SK-N-SH (cell line): Measurements from ENCODE around the gene MAN2A1. TPM values are rescaled to one million over a fixed set of nuclear protein-coding genes. Genes with fewer than 3 reads are reported as not detected.

ENCODE experiments used
- CTCF ChIA-PET: fragments of 300-600, 350-600 bp; formaldehyde crosslinking; extraction: SDS; loops from one replicate; lab custom pipeline; 2021; lab: Yijun Ruan, JAX
- POLR2A ChIA-PET: fragments of 350-600 bp; sonication (Branson Sonifier 250); formaldehyde crosslinking; extraction: SDS; loops from one replicate; lab custom pipeline; 2020; ENCODE audit warnings: antibody characterized with exemption, inconsistent platforms; lab: Yijun Ruan, JAX
- DNase-seq: peaks from one replicate; pipeline ENCODE4 v3.0.0; 2012
- H2AFZ ChIP-seq: fragments of 200-600 bp; sonication (generic); 2 replicates; pipeline ENCODE4 v1.8.1; 2016; ENCODE audit warnings: antibody characterized with exemption, mild to moderate bottlenecking, low read depth
- H3F3A ChIP-seq: fragments of 200-600 bp; sonication (generic); replicated peaks from 2 replicates; pipeline ENCODE3; 2016; ENCODE audit warnings: antibody characterized with exemption, mild to moderate bottlenecking; ENCODE audit not compliant: insufficient read depth
- H3K27ac ChIP-seq, 2 experiments: fragments of 200-500 bp in 1 of 2; fragments of 200-600 bp in 1 of 2; sonication (Bioruptor generic) in 1 of 2; sonication (generic), shearing (Covaris generic) in 1 of 2; 2 replicates each; pipeline versions ENCODE4 v1.5.1 to v1.6.1; 2014 to 2016; ENCODE audit warnings: low read depth in 2 of 2, inconsistent platforms in 1 of 2, low read length in 1 of 2, mild to moderate bottlenecking in 1 of 2, mixed read lengths in 1 of 2
- H3K27me3 ChIP-seq: fragments of 200-600 bp; sonication (generic), shearing (Covaris generic); 2 replicates; pipeline ENCODE4 v1.6.1; 2016; ENCODE audit warnings: mixed run types; ENCODE audit not compliant: insufficient read depth
- H3K36me3 ChIP-seq, 2 experiments: fragments of 200-500 bp in 1 of 2; fragments of 200-600 bp in 1 of 2; sonication (Bioruptor generic) in 1 of 2; sonication (generic) in 1 of 2; replicated peaks in 1 of 2; 2 replicates each; pipeline versions ENCODE3 to v1.5.1; 2014 to 2016; ENCODE audit warnings: low read length in 1 of 2, mild to moderate bottlenecking in 1 of 2; ENCODE audit not compliant: insufficient read depth in 2 of 2, control insufficient read depth in 1 of 2
- H3K4me1 ChIP-seq, 2 experiments: fragments of 200-500 bp in 1 of 2; fragments of 200-600 bp in 1 of 2; sonication (Bioruptor generic) in 1 of 2; sonication (generic), shearing (Covaris generic) in 1 of 2; 2 replicates each; pipeline versions ENCODE4 v1.5.1 to v1.6.1; 2014 to 2016; ENCODE audit warnings: low read depth in 1 of 2, low read length in 1 of 2, mixed run types in 1 of 2; ENCODE audit not compliant: insufficient read depth in 2 of 2, control insufficient read depth in 1 of 2
- H3K4me2 ChIP-seq: fragments of 200-600 bp; sonication (generic), shearing (Covaris generic); 2 replicates; pipeline ENCODE4 v1.6.1; 2017; ENCODE audit warnings: mixed run types
- H3K4me3 ChIP-seq, 2 experiments: fragments of 200-500 bp in 1 of 2; fragments of 200-600 bp in 1 of 2; sonication (Bioruptor generic) in 1 of 2; sonication (generic), shearing (Covaris generic) in 1 of 2; 2 replicates each; pipeline versions ENCODE4 v1.5.1 to v1.8.1; 2014 to 2016; ENCODE audit warnings: low read depth in 2 of 2, inconsistent platforms in 1 of 2, low read length in 1 of 2, mild to moderate bottlenecking in 1 of 2, mixed read lengths in 1 of 2, moderate library complexity in 1 of 2
- H3K79me2 ChIP-seq: fragments of 200-600 bp; sonication (generic); 2 replicates; pipeline ENCODE4 v1.8.1; 2017; ENCODE audit warnings: mild to moderate bottlenecking; ENCODE audit not compliant: insufficient read depth
- H3K9ac ChIP-seq: fragments of 200-600 bp; sonication (generic); 2 replicates; pipeline ENCODE4 v1.6.1; 2017; ENCODE audit warnings: mixed run types
- H3K9me2 ChIP-seq: fragments of 200-600 bp; sonication (generic); 2 replicates; pipeline ENCODE4 v1.6.1; 2017; ENCODE audit warnings: mixed run types
- H3K9me3 ChIP-seq: fragments of 200-600 bp; sonication (generic); 2 replicates; pipeline ENCODE4 v1.6.1; 2017; ENCODE audit warnings: mixed run types, mild to moderate bottlenecking, moderate library complexity
- H4K20me1 ChIP-seq: fragments of 200-600 bp; sonication (generic); 2 replicates; pipeline ENCODE4 v1.6.1; 2017; ENCODE audit warnings: mild to moderate bottlenecking, mixed run types; ENCODE audit not compliant: insufficient read depth
- CHD2 ChIP-seq: fragments of 150-350 bp; IDR thresholded peaks from 2 replicates; pipeline ENCODE4 v1.6.1; 2018; ENCODE audit warnings: low read length; ENCODE audit not compliant: partially characterized antibody
- CTCF ChIP-seq: fragments of 200-600 bp; sonication (generic); IDR thresholded peaks from 2 replicates; pipeline ENCODE4 v1.6.1; 2017; ENCODE audit warnings: antibody characterized with exemption, mild to moderate bottlenecking, moderate library complexity
- ELF1 ChIP-seq: IDR thresholded peaks from 2 replicates; pipeline ENCODE4 v1.4.0; 2012
- MEF2A ChIP-seq: IDR thresholded peaks from 2 replicates; pipeline ENCODE4 v1.4.0; 2012; ENCODE audit warnings: low read depth, borderline replicate concordance
- PBX3 ChIP-seq: IDR thresholded peaks from 2 replicates; pipeline ENCODE4; 2012
- REST ChIP-seq: IDR thresholded peaks from 2 replicates; pipeline ENCODE4 v1.6.1; 2012; ENCODE audit warnings: mild to moderate bottlenecking, low read depth, low read length, moderate library complexity
- RXRA ChIP-seq: IDR thresholded peaks from 2 replicates; pipeline ENCODE4 v1.4.0; 2012; ENCODE audit warnings: low read depth, mild to moderate bottlenecking, borderline replicate concordance
- SIN3A ChIP-seq: IDR thresholded peaks from 2 replicates; pipeline ENCODE4 v1.6.1; 2012; ENCODE audit warnings: low read depth, mild to moderate bottlenecking, low read length, moderate library complexity, borderline replicate concordance
- TAF1 ChIP-seq: IDR thresholded peaks from 2 replicates; pipeline ENCODE4 v1.6.1; 2012; ENCODE audit warnings: low read depth, mild to moderate bottlenecking, low read length, moderate library complexity, borderline replicate concordance
- TCF12 ChIP-seq: IDR thresholded peaks from 2 replicates; pipeline ENCODE4 v1.4.0; 2012
- USF1 ChIP-seq: IDR thresholded peaks from 2 replicates; pipeline ENCODE4 v1.4.0; 2012; ENCODE audit warnings: low read depth, borderline replicate concordance
- ZBTB33 ChIP-seq: IDR thresholded peaks from 2 replicates; pipeline ENCODE4 v1.4.0; 2012; ENCODE audit warnings: low read depth, borderline replicate concordance
- polyA plus RNA-seq, 3 experiments: library from polyadenylated mRNA; depleted of rRNA; stranded (reverse); fragments of >200 nt; gene quantifications; 2 replicates each; pipeline ENCODE4 v1.2.3, GENCODE V29; 2012

Gene MAN2A1
- polyA plus RNA-seq, 1 of the 3 experiments (the other 2 are of a cell fraction): 19.7 TPM

GRCh38 chr5:109757490-109757889 lies 67.8 kb downstream of the MAN2A1 start:
- Histone ChIP-seq H3K36me3 (peaks cover 22 to 43% of the 10 kb centered on the region in 2 experiments), H3F3A (no peaks in the 10 kb centered on the region), H3K9me2 (no peaks in the 10 kb centered on the region), H3K9ac (no peak overlapping the region), H4K20me1 (no peaks in the 10 kb centered on the region), H3K79me2 (peaks cover 11% of the 10 kb centered on the region), H3K9me3 (no peaks in the 10 kb centered on the region), H2AFZ (no peak overlapping the region), H3K4me2 (no peak overlapping the region), H3K4me3 (no peak overlapping the region), H3K27me3 (no peaks in the 10 kb centered on the region), H3K4me1 (0 out of 4 replicates have a peak, but pooled peaks cover 0 to 3% of the 10 kb centered on the region in 2 experiments), H3K27ac (no peak overlapping the region)
- TF ChIP-seq ZBTB33: no peak
- no peak for TF ChIP-seq USF1
- TF ChIP-seq CTCF: no peak
- TF ChIP-seq SIN3A: no peak
- no peak for TF ChIP-seq MEF2A
- TF ChIP-seq REST: no peak
- TF ChIP-seq TAF1: no peak
- TF ChIP-seq RXRA: no peak
- TF ChIP-seq TCF12: no peak
- no peak for TF ChIP-seq PBX3
- TF ChIP-seq ELF1: no peak
- TF ChIP-seq CHD2: no peak
- CTCF ChIA-PET: no interaction called here
- POLR2A ChIA-PET: no interaction called here
- no peak for DNase-seq
